Mesenchymal stem cell (in vitro differentiated cells and primary cell): Measurements from ENCODE around the gene HK1.
A peak's percentile ranks its signal among the peaks of the same experiment; 100 is the strongest.

Experiments used
- DNase-seq: peaks from one replicate; pipeline ENCODE4 v3.0.0-alpha.2; 2013
- H2AFZ ChIP-seq: one replicate; pipeline ENCODE4 v1.6.1; 2013; ENCODE audit warnings: low read depth, mild to moderate bottlenecking, control low read depth, inconsistent platforms, low read length, moderate library complexity
- H2AK5ac ChIP-seq: 2 replicates; pipeline ENCODE4 v1.6.1; 2013; ENCODE audit warnings: low read length, moderate library complexity, mild to moderate bottlenecking, inconsistent platforms; ENCODE audit not compliant: severe bottlenecking
- H2BK120ac ChIP-seq: one replicate; pipeline ENCODE4 v1.6.1; 2013; ENCODE audit warnings: low read depth, mild to moderate bottlenecking, inconsistent platforms, low read length, moderate library complexity
- H2BK12ac ChIP-seq, 2 experiments: one replicate each; pipeline ENCODE4 v1.6.1; 2013; ENCODE audit warnings: inconsistent platforms in 2 of 2, low read length in 2 of 2, mild to moderate bottlenecking in 2 of 2, moderate library complexity in 2 of 2, control low read depth in 1 of 2
- H2BK15ac ChIP-seq: one replicate; pipeline ENCODE4 v1.6.1; 2013; ENCODE audit warnings: mild to moderate bottlenecking, low read depth, inconsistent platforms; ENCODE audit not compliant: poor library complexity, severe bottlenecking
- H2BK5ac ChIP-seq: 2 replicates; pipeline ENCODE4 v1.6.1; 2013; ENCODE audit warnings: low read depth, mild to moderate bottlenecking, low read length, control low read depth, inconsistent platforms; ENCODE audit not compliant: poor library complexity, severe bottlenecking
- H3K14ac ChIP-seq, 2 experiments: one replicate each; pipeline ENCODE4 v1.6.1; 2013; ENCODE audit warnings: inconsistent platforms in 2 of 2, low read length in 2 of 2, control low read depth in 1 of 2, mild to moderate bottlenecking in 1 of 2, moderate library complexity in 1 of 2
- H3K18ac ChIP-seq, 2 experiments: one replicate each; pipeline ENCODE4 v1.6.1; 2013; ENCODE audit warnings: inconsistent platforms in 2 of 2, low read length in 2 of 2, control low read depth in 1 of 2, low read depth in 1 of 2, mild to moderate bottlenecking in 1 of 2
- H3K23ac ChIP-seq, 2 experiments: one replicate each; pipeline ENCODE4 v1.6.1; 2013; ENCODE audit warnings: inconsistent platforms in 2 of 2, low read length in 2 of 2, mild to moderate bottlenecking in 2 of 2, moderate library complexity in 2 of 2, control low read depth in 1 of 2
- H3K27ac ChIP-seq: 2 replicates; pipeline ENCODE4 v1.5.1; 2013; ENCODE audit warnings: mild to moderate bottlenecking, moderate library complexity, low read length, control low read depth, inconsistent platforms; ENCODE audit not compliant: poor library complexity, severe bottlenecking
- H3K27me3 ChIP-seq, 2 experiments: 2 replicates each; pipeline versions ENCODE4 v1.6.1 to v1.7.0; 2013; ENCODE audit warnings: low read length in 2 of 2, mild to moderate bottlenecking in 2 of 2, moderate library complexity in 2 of 2, control low read depth in 1 of 2, inconsistent platforms in 1 of 2; ENCODE audit not compliant: control insufficient read depth in 1 of 2, insufficient read depth in 1 of 2
- H3K36me3 ChIP-seq, 2 experiments: 2 replicates each; pipeline versions ENCODE4 v1.6.1 to v1.7.0; 2013; ENCODE audit warnings: low read length in 2 of 2, control low read depth in 1 of 2, inconsistent platforms in 1 of 2, low read depth in 1 of 2, mild to moderate bottlenecking in 1 of 2; ENCODE audit not compliant: insufficient read depth in 2 of 2, control insufficient read depth in 1 of 2
- H3K4ac ChIP-seq, 2 experiments: one replicate each; pipeline ENCODE4 v1.6.1; 2013; ENCODE audit warnings: inconsistent platforms in 2 of 2, low read length in 2 of 2, mild to moderate bottlenecking in 2 of 2, moderate library complexity in 2 of 2, control low read depth in 1 of 2, low read depth in 1 of 2
- H3K4me1 ChIP-seq: 2 replicates; pipeline ENCODE4 v1.6.1; 2013; ENCODE audit warnings: low read depth, low read length, control low read depth; ENCODE audit not compliant: control insufficient read depth, insufficient read depth
- H3K4me2 ChIP-seq: 2 replicates; pipeline ENCODE4 v1.6.1; 2013; ENCODE audit warnings: low read length, mild to moderate bottlenecking, inconsistent platforms; ENCODE audit not compliant: poor library complexity, severe bottlenecking
- H3K4me3 ChIP-seq, 2 experiments: 2 replicates each; pipeline versions ENCODE4 v1.5.1 to v1.7.0; 2013; ENCODE audit warnings: low read length in 2 of 2, mild to moderate bottlenecking in 2 of 2, control low read depth in 1 of 2, low read depth in 1 of 2; ENCODE audit not compliant: insufficient read depth in 1 of 2
- H3K79me1 ChIP-seq: replicated peaks from 2 replicates; pipeline ENCODE4 v1.6.1; 2013; ENCODE audit warnings: mild to moderate bottlenecking, control low read depth, low read length, inconsistent platforms; ENCODE audit not compliant: poor library complexity, severe bottlenecking
- H3K9ac ChIP-seq: 2 replicates; pipeline ENCODE4 v1.7.0; 2013; ENCODE audit warnings: mild to moderate bottlenecking, low read length, moderate library complexity
- H3K9me3 ChIP-seq: 2 replicates; pipeline ENCODE4 v1.7.0; 2013; ENCODE audit warnings: mild to moderate bottlenecking, low read length; ENCODE audit not compliant: control insufficient read depth
- H4K8ac ChIP-seq: one replicate; pipeline ENCODE4 v1.6.1; 2013; ENCODE audit warnings: inconsistent platforms, mild to moderate bottlenecking, low read length, moderate library complexity
- H4K91ac ChIP-seq: one replicate; pipeline ENCODE4 v1.6.1; 2013; ENCODE audit warnings: mild to moderate bottlenecking, low read length, inconsistent platforms
- WGBS: methylation state at CpG from one replicate; pipeline ENCODE4 v1.1.7; 2013; ENCODE audit warnings: mixed read lengths; 5-methylcytosine and 5-hydroxymethylcytosine counted together

Gene HK1

DNA sequence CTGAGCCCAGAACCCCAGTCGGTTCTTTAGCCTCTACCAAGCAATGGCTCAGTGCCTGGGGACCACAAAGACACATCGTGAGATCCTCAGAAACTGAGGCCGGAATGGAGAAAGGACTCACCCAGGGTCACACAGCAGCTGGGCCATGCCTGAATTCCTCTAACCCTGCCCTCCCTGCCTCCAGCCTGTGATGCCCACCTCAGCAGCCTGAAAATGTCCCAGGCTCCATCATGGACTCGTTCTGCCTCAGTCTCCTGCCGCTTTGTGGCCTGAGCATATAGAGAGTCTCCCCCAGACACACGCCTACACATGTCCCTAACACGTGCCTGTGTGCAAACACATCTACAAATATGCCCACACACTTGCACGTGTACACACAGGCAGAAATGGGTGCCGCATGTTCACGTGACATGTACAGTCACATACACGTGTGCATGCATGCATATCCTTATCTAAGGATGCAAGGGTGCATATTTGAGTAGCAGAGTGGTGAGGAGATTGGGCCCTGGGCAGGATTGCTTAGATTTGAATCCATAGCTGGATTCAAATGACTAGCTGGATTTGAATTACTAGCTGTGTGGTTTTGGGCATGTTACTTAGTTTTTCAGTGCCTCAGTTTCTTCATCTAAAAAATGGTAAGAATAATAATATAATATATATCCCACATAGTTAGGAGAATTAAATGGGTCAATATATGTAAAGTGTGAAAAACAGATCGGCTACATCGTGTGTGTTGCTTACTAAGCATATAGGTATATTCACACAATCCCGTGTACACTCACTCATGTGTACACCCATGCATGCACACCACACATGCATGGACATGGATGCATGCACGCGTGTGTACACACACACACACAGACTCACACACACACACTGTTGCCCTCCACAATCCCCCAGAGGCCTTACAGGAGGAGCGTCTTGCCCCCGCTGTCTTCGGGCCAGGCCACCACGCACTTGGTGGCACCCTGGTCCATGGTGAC is 136.0 kb downstream of the HK1 start:
- H3K27ac ChIP-seq: no peak overlapping the region
- H3K9ac ChIP-seq: no peak overlapping the region
- 90% methylated on average over 20 of the region's 20 CpGs for whole genome bisulfite sequencing
- H4K8ac ChIP-seq: no peak overlapping the region
- H3K4me3 ChIP-seq: no peak overlapping the region
- H2BK12ac ChIP-seq: peak overlapping the region in 1 of 2 experiments; percentile 38
- H3K79me1 ChIP-seq: no peaks in the 10 kb centered on the region
- no peak overlapping the region for H3K23ac ChIP-seq
- DNase-seq: no peak
- H3K4ac ChIP-seq: no peak overlapping the region
- H2AFZ ChIP-seq: no peak overlapping the region
- no peaks in the 10 kb centered on the region for H3K9me3 ChIP-seq
- peaks cover 2% of the 10 kb centered on the region for H3K4me1 ChIP-seq
- no peak overlapping the region for H2AK5ac ChIP-seq
- peak overlapping the region; percentile 41 for H4K91ac ChIP-seq
- no peak overlapping the region for H2BK120ac ChIP-seq
- no peak overlapping the region for H2BK5ac ChIP-seq
- peaks cover 8 to 25% of the 10 kb centered on the region in 2 experiments for H3K27me3 ChIP-seq
- H3K14ac ChIP-seq: peak overlapping the region in 1 of 2 experiments; percentile 89
- no peaks in the 10 kb centered on the region for H3K36me3 ChIP-seq
- no peak overlapping the region for H3K4me2 ChIP-seq
- H3K18ac ChIP-seq: peak overlapping the region in 1 of 2 experiments; percentile 48
- no peak overlapping the region for H2BK15ac ChIP-seq

DNA sequence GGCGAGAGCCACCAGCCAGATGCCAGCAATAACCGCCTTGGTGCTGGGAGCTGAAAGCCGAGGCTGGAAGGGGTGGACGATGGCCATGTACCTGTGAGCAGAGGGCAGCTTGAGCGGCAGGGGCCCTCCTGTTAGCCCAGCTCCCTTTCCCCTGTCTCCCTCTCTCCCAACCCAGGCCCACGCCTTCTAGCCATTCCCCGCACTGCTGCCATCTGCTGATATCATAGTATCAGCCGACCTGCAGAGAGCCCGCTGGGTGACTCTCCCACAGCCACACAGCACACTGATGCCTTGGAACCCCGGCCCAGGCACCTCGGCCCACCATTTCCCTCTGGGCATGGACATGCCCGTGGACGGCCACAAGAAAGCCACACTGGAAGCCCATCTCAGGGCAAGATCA is 136.8 kb downstream of the HK1 start:
- peak overlapping the region; percentile 41 for H4K91ac ChIP-seq
- no peak overlapping the region for H4K8ac ChIP-seq
- no peak for DNase-seq
- 86% methylated on average over 13 of the region's 13 CpGs for WGBS
- H3K79me1 ChIP-seq: no peaks in the 10 kb centered on the region
- H3K27ac ChIP-seq: no peak overlapping the region
- no peak overlapping the region for H2BK5ac ChIP-seq
- H2BK120ac ChIP-seq: no peak overlapping the region
- no peak overlapping the region for H3K4me2 ChIP-seq
- no peak overlapping the region for H2AFZ ChIP-seq
- H3K9ac ChIP-seq: no peak overlapping the region
- peaks cover 2% of the 10 kb centered on the region for H3K4me1 ChIP-seq
- H3K18ac ChIP-seq: peak overlapping the region in 1 of 2 experiments; percentile 48
- H2AK5ac ChIP-seq: no peak overlapping the region
- H3K4me3 ChIP-seq: no peak overlapping the region
- H2BK15ac ChIP-seq: no peak overlapping the region
- peak overlapping the region in 1 of 2 experiments; percentile 38 for H2BK12ac ChIP-seq
- no peak overlapping the region for H3K14ac ChIP-seq
- no peaks in the 10 kb centered on the region for H3K9me3 ChIP-seq
- no peak overlapping the region for H3K23ac ChIP-seq
- H3K4ac ChIP-seq: no peak overlapping the region
- peaks cover 8 to 25% of the 10 kb centered on the region in 2 experiments for H3K27me3 ChIP-seq
- no peaks in the 10 kb centered on the region for H3K36me3 ChIP-seq

DNA sequence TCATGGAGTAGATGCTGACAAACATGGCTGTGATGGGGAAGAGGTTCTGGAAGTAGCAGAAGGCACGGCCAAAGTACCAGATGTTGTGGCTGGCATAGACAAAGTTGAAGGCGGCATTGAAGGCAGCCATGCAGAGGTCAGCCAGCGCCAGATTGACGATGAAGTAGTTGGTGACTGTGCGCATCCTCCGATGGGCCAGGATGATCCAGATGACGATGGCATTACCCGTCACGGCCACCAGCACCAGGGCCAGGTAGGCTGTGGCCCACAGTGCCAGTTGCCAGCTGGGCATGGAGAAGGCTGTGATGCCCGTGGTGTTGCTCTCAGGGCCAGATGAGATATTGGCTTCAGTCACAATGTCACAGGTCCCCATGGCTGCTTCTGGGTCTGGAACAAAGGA is 137.7 kb downstream of the HK1 start:
- Histone ChIP-seq H2AFZ (no peak overlapping the region), H3K36me3 (no peaks in the 10 kb centered on the region), H3K18ac (no peak overlapping the region), H4K8ac (no peak overlapping the region), H4K91ac (no peak overlapping the region), H2BK120ac (no peak overlapping the region), H3K9ac (no peak overlapping the region), H2BK15ac (peak overlapping the region; percentile 21), H3K79me1 (no peaks in the 10 kb centered on the region), H2BK5ac (no peak overlapping the region), H3K27me3 (peaks cover 8 to 25% of the 10 kb centered on the region in 2 experiments), H2BK12ac (peak overlapping the region in 1 of 2 experiments; percentile 31), H3K14ac (no peak overlapping the region), H3K4me3 (peak overlapping the region in 1 of 2 experiments; percentile 40), H3K9me3 (no peaks in the 10 kb centered on the region), H3K27ac (no peak overlapping the region), H3K23ac (no peak overlapping the region), H2AK5ac (no peak overlapping the region), H3K4ac (no peak overlapping the region), H3K4me2 (no peak overlapping the region), H3K4me1 (peaks cover 2% of the 10 kb centered on the region)
- no peak for DNase-seq
- WGBS: 94% methylated on average over 10 of the region's 10 CpGs

- no peak within 1 kb of the TSS for H3K23ac ChIP-seq
- 92% methylated on average over 10 of the region's 10 CpGs for WGBS
- H3K27ac ChIP-seq: no peak within 1 kb of the TSS
- no peak within 1 kb of the TSS for H2BK5ac ChIP-seq
- H2AK5ac ChIP-seq: no peak within 1 kb of the TSS
- no peak within 1 kb of the TSS for H3K18ac ChIP-seq
- H3K79me1 ChIP-seq: no peaks in the 10 kb centered on the region
- H3K4me2 ChIP-seq: no peak within 1 kb of the TSS
- H3K9me3 ChIP-seq: no peaks in the 10 kb centered on the region
- peaks cover 8 to 28% of the 10 kb centered on the region in 2 experiments for H3K27me3 ChIP-seq
- no peak within 1 kb of the TSS for H3K14ac ChIP-seq
- peak within 1 kb of the TSS in 1 of 2 experiments; percentile 40 for H3K4me3 ChIP-seq
- H3K36me3 ChIP-seq: no peaks in the 10 kb centered on the region
- DNase-seq: no peak
- H3K9ac ChIP-seq: no peak within 1 kb of the TSS
- no peak within 1 kb of the TSS for H3K4ac ChIP-seq
- no peak within 1 kb of the TSS for H2BK120ac ChIP-seq
- no peak within 1 kb of the TSS for H2AFZ ChIP-seq
- H2BK12ac ChIP-seq: peak within 1 kb of the TSS in 1 of 2 experiments; percentile 31
- H3K4me1 ChIP-seq: peaks cover 2% of the 10 kb centered on the region
- H2BK15ac ChIP-seq: peak within 1 kb of the TSS; percentile 21
- H4K8ac ChIP-seq: no peak within 1 kb of the TSS
- H4K91ac ChIP-seq: no peak within 1 kb of the TSS
Observed at GRCh38 chr10:69416695-69417094, 138.4 kb downstream of the HK1 start, which contains the start of gene TACR2. TACR2 (minus strand) TSS chr10:69416918; CDS start chr10:69416323, 595 bp downstream.
